T-cell (primary cell): ENCODE measurements around the gene CACNB4. TPM values are rescaled to one million over a fixed set of nuclear protein-coding genes. Genes with fewer than 3 reads are reported as not detected.

Experiments used
- ATAC-seq, 4 experiments: fragments of 200-7000 bp in 3 of 4; fragments of 150-1000 bp in 1 of 4; cut with Tn5 transposase; replicated peaks in 1 of 4; 1 replicate in 3 of 4; 2 replicates in 1 of 4; pipeline ENCODE4 v1.10.0; 2021; ENCODE audit warnings: moderate library complexity in 3 of 4, mild to moderate bottlenecking in 2 of 4, moderate number of reproducible peaks in 1 of 4
- CTCF ChIA-PET, 2 donors: fragments of 300-600 bp; sonication (Branson Sonifier 250); formaldehyde crosslinking; loops; one replicate each; lab custom pipeline; 2022; ENCODE audit warnings: antibody characterized with exemption in 2 of 2; lab: Charles Lee
- POLR2A ChIA-PET, 2 donors: fragments of 300-600 bp; sonication (Branson Sonifier 250); formaldehyde crosslinking; loops; one replicate each; lab custom pipeline; 2022; ENCODE audit warnings: antibody characterized with exemption in 2 of 2; lab: Charles Lee
- DNase-seq, 35 experiments: peaks; one replicate each; pipeline versions ENCODE4 v3.0.0 to v3.0.0-alpha.2; 2013 to 2023
- H3K27ac ChIP-seq: one replicate; pipeline ENCODE4 v1.5.1; 2013; ENCODE audit warnings: low read length
- H3K27me3 ChIP-seq, 2 experiments: replicated peaks in 1 of 2; 1 replicate in 1 of 2; 2 replicates in 1 of 2; pipeline versions ENCODE4 v1.6.1 to v1.7.0; 2013; ENCODE audit warnings: low read length in 1 of 2, mixed read lengths in 1 of 2; ENCODE audit not compliant: control insufficient read depth in 2 of 2, insufficient read depth in 2 of 2; ENCODE audit errors: extremely low read depth in 1 of 2
- H3K36me3 ChIP-seq, 2 donors: 1 replicate in 1 of 2; 2 replicates in 1 of 2; pipeline versions ENCODE4 v1.6.1 to v1.7.0; 2013; ENCODE audit warnings: low read length in 1 of 2; ENCODE audit not compliant: control insufficient read depth in 2 of 2, insufficient read depth in 1 of 2; ENCODE audit errors: extremely low read depth in 1 of 2
- H3K4me1 ChIP-seq, 2 experiments: 1 replicate in 1 of 2; 2 replicates in 1 of 2; pipeline versions ENCODE4 v1.6.1 to v1.7.0; 2013; ENCODE audit warnings: low read length in 2 of 2, mixed read lengths in 1 of 2; ENCODE audit not compliant: insufficient read depth in 2 of 2, control insufficient read depth in 1 of 2; ENCODE audit errors: extremely low read depth in 1 of 2
- H3K4me3 ChIP-seq, 2 donors: 1 replicate in 1 of 2; 2 replicates in 1 of 2; pipeline versions ENCODE4 v1.5.1 to v1.7.0; 2013; ENCODE audit warnings: mild to moderate bottlenecking in 2 of 2, low read length in 1 of 2, moderate library complexity in 1 of 2; ENCODE audit not compliant: control insufficient read depth in 1 of 2; ENCODE audit errors: extremely low read depth in 1 of 2
- H3K9me3 ChIP-seq: 2 replicates; pipeline ENCODE4 v1.7.0; 2013
- H3K27ac Mint-ChIP-seq, 2 donors: one replicate each; pipeline ENCODE4 v1.8.0; 2020 to 2021; ENCODE audit warnings: mild to moderate bottlenecking in 2 of 2, mixed read lengths in 2 of 2
- H3K27me3 Mint-ChIP-seq, 2 donors: one replicate each; pipeline ENCODE4 v1.8.0; 2021 to 2022; ENCODE audit warnings: mixed read lengths in 2 of 2
- H3K36me3 Mint-ChIP-seq: one replicate; pipeline ENCODE4 v1.8.0; 2021; ENCODE audit warnings: mixed read lengths
- H3K4me1 Mint-ChIP-seq, 3 donors: one replicate each; pipeline ENCODE4 v1.8.0; 2020 to 2022; ENCODE audit warnings: mixed read lengths in 3 of 3, mild to moderate bottlenecking in 1 of 3
- H3K4me3 Mint-ChIP-seq, 3 donors: one replicate each; pipeline ENCODE4 v1.8.0; 2020 to 2022; ENCODE audit warnings: mild to moderate bottlenecking in 3 of 3, mixed read lengths in 3 of 3, moderate library complexity in 3 of 3
- H3K9me3 Mint-ChIP-seq, 3 donors: one replicate each; pipeline ENCODE4 v1.8.0; 2020 to 2022; ENCODE audit warnings: mixed read lengths in 3 of 3
- WGBS: methylation state at CpG from one replicate; pipeline ENCODE4 v1.1.5; 2013; ENCODE audit warnings: missing lambda C conversion rate; ENCODE audit not compliant: insufficient coverage; 5-methylcytosine and 5-hydroxymethylcytosine counted together
- total RNA-seq, 35 experiments: library from RNA in 6 of 35; stranded (reverse) in 6 of 35; fragments of 120-200 nt in 1 of 35; gene quantifications; one replicate each; pipeline versions ENCODE4 v1.2.1 to v1.2.4 and lab custom pipeline; 2013 to 2026

The CACNB4 gene
- total RNA-seq, 5 donors from 2014 or later (not counting 1 experiment from before 2014, with no cell fraction given), result 0.16 to 1.2 (median 0.47) TPM

GRCh38 chr2:151857650-151858049, 241.2 kb downstream of the CACNB4 start:
- H3K4me3 Mint-ChIP-seq, result no peak overlapping the region
- DNase-seq (no peak), ATAC-seq (no peak)
- H3K27me3 Mint-ChIP-seq, result peaks cover 0 to 4% of the 10 kb centered on the region in 2 donors
- H3K4me1 Mint-ChIP-seq, result no peaks in the 10 kb centered on the region
- no peaks in the 10 kb centered on the region for H3K27me3 ChIP-seq
- ChIA-PET CTCF (interaction anchor here in 1 of 2 donors (0.5 kb wide), 1 partner anchor 222 kb away, joined by 6 read pairs; no protein-coding TSS in a partner anchor), POLR2A (no interaction called here)
- no peaks in the 10 kb centered on the region for H3K36me3 Mint-ChIP-seq
- H3K27ac ChIP-seq, result no peak overlapping the region
- H3K27ac Mint-ChIP-seq, result no peak overlapping the region
- no peak overlapping the region for H3K4me3 ChIP-seq
- no peaks in the 10 kb centered on the region for H3K4me1 ChIP-seq
- H3K9me3 ChIP-seq, result no peaks in the 10 kb centered on the region
- no peaks in the 10 kb centered on the region for H3K36me3 ChIP-seq
- no peaks in the 10 kb centered on the region for H3K9me3 Mint-ChIP-seq

GRCh38 chr2:151855111-151855510, 243.7 kb downstream of the CACNB4 start:
- CTCF ChIA-PET, result no interaction called here
- Mint-ChIP-seq H3K4me3 (no peak overlapping the region), H3K36me3 (no peaks in the 10 kb centered on the region), H3K9me3 (no peaks in the 10 kb centered on the region), H3K27ac (no peak overlapping the region), H3K4me1 (no peaks in the 10 kb centered on the region), H3K27me3 (peaks cover 0 to 4% of the 10 kb centered on the region in 2 donors)
- Histone ChIP-seq H3K36me3 (no peaks in the 10 kb centered on the region), H3K27ac (no peak overlapping the region), H3K4me3 (no peak overlapping the region), H3K9me3 (no peaks in the 10 kb centered on the region), H3K4me1 (no peaks in the 10 kb centered on the region), H3K27me3 (no peaks in the 10 kb centered on the region)
- WGBS, result no CpG with 5 or more reads among the region's 3 CpGs
- ATAC-seq (no peak), DNase-seq (no peak)
- POLR2A ChIA-PET, result no interaction called here

GRCh38 chr2:151853070-151853758, 245.6 kb downstream of the CACNB4 start:
- H3K36me3 Mint-ChIP-seq, result no peaks in the 10 kb centered on the region
- no peaks in the 10 kb centered on the region for H3K4me1 Mint-ChIP-seq
- DNase-seq, result no peak
- Histone ChIP-seq H3K9me3 (no peaks in the 10 kb centered on the region), H3K4me1 (no peaks in the 10 kb centered on the region), H3K27me3 (no peaks in the 10 kb centered on the region), H3K36me3 (no peaks in the 10 kb centered on the region), H3K4me3 (no peak overlapping the region), H3K27ac (no peak overlapping the region)
- no peak for ATAC-seq
- CTCF ChIA-PET, result no interaction called here
- no peaks in the 10 kb centered on the region for H3K9me3 Mint-ChIP-seq
- H3K4me3 Mint-ChIP-seq, result no peak overlapping the region
- peaks cover 0 to 4% of the 10 kb centered on the region in 2 donors for H3K27me3 Mint-ChIP-seq
- WGBS, result 100% methylated on average over 2 of the region's 3 CpGs
- POLR2A ChIA-PET, result no interaction called here
- no peak overlapping the region for H3K27ac Mint-ChIP-seq

- no peak for ATAC-seq
- H3K36me3 Mint-ChIP-seq, result no peaks in the 10 kb centered on the region
- Histone ChIP-seq H3K4me3 (no peak overlapping the region), H3K4me1 (no peaks in the 10 kb centered on the region), H3K36me3 (no peaks in the 10 kb centered on the region), H3K27ac (no peak overlapping the region), H3K27me3 (no peaks in the 10 kb centered on the region), H3K9me3 (no peaks in the 10 kb centered on the region)
- no peak for DNase-seq
- CTCF ChIA-PET, result no interaction called here
- WGBS, result 95% methylated on average over 4 of the region's 6 CpGs
- H3K9me3 Mint-ChIP-seq, result no peaks in the 10 kb centered on the region
- no peaks in the 10 kb centered on the region for H3K4me1 Mint-ChIP-seq
- peaks cover 0 to 4% of the 10 kb centered on the region in 2 donors for H3K27me3 Mint-ChIP-seq
- POLR2A ChIA-PET, result no interaction called here
- H3K27ac Mint-ChIP-seq, result no peak overlapping the region
- H3K4me3 Mint-ChIP-seq, result no peak overlapping the region
Measured at GRCh38 chr2:151852260-151853069, 246.4 kb downstream of the CACNB4 start.

GRCh38 chr2:151851761-151852160, 247.1 kb downstream of the CACNB4 start:
- no peak overlapping the region for H3K27ac ChIP-seq
- Mint-ChIP-seq H3K4me3 (no peak overlapping the region), H3K9me3 (no peaks in the 10 kb centered on the region), H3K27me3 (peaks cover 0 to 4% of the 10 kb centered on the region in 2 donors), H3K36me3 (no peaks in the 10 kb centered on the region), H3K27ac (no peak overlapping the region), H3K4me1 (no peaks in the 10 kb centered on the region)
- H3K27me3 ChIP-seq, result no peaks in the 10 kb centered on the region
- no peak for DNase-seq
- 44% methylated on average over 1 of the region's 3 CpGs for WGBS
- no peaks in the 10 kb centered on the region for H3K4me1 ChIP-seq
- no peak overlapping the region for H3K4me3 ChIP-seq
- no peaks in the 10 kb centered on the region for H3K36me3 ChIP-seq
- CTCF ChIA-PET, result no interaction called here
- ATAC-seq, result no peak
- no peaks in the 10 kb centered on the region for H3K9me3 ChIP-seq
- POLR2A ChIA-PET, result no interaction called here

GRCh38 chr2:151849413-151850010, 249.3 kb downstream of the CACNB4 start:
- ChIA-PET CTCF (no interaction called here), POLR2A (no interaction called here)
- H3K27ac Mint-ChIP-seq, result no peak overlapping the region
- no peak for DNase-seq
- H3K4me1 Mint-ChIP-seq, result no peaks in the 10 kb centered on the region
- H3K27me3 Mint-ChIP-seq, result peaks cover 2 to 4% of the 10 kb centered on the region in 2 donors
- H3K36me3 Mint-ChIP-seq, result no peaks in the 10 kb centered on the region
- Histone ChIP-seq H3K27me3 (no peaks in the 10 kb centered on the region), H3K4me3 (no peak overlapping the region), H3K36me3 (no peaks in the 10 kb centered on the region), H3K4me1 (no peaks in the 10 kb centered on the region), H3K27ac (no peak overlapping the region), H3K9me3 (no peaks in the 10 kb centered on the region)
- no peak overlapping the region for H3K4me3 Mint-ChIP-seq
- H3K9me3 Mint-ChIP-seq, result no peaks in the 10 kb centered on the region
- 92% methylated on average over 2 of the region's 4 CpGs for WGBS
- ATAC-seq, result no peak
